GM19099 (cell line): Measurements from ENCODE around the gene FBLN2.

Source experiments
- POLR2A ChIP-seq: IDR thresholded peaks from 3 replicates; pipeline ENCODE4 v1.6.1; 2011; ENCODE audit warnings: low read depth; ENCODE audit not compliant: insufficient read length; ENCODE audit errors: extremely low read depth

FBLN2 gene

DNA sequence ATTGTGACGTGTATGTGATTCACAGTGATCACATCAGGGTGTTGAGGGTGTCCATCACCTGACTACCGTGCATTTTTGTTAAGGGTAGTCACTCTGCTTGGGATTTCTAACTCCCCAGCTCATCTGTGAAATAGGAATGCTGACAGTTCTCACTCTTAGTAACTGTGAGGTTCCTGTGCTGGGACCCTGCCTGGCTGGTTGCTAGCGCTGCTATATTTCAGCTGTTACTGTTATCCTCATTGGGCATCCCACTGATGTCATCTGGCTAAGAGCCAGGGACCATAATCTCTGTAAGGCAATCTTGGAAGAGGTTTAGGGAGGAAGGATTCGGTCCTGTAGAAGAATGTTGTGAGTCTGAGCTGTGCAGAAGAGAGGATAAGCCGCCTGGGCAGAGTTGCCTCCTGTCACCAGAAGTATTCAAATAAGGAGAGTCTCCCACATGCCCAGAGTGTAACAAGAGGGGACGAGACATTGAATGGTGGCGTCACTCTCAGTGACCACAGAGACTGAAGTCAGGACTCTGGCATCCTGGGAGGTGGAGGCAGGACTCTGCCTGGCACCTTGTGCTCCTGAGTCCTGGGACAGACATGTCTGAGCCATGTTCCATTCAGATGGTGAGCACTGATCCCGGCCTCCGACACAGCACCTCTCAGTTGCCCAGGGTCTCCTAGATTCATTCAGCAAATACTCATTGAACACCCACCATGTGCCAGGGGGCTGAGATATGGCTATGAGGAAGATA lies 52.2 kb downstream of the FBLN2 start:
- no peak for TF ChIP-seq POLR2A

DNA sequence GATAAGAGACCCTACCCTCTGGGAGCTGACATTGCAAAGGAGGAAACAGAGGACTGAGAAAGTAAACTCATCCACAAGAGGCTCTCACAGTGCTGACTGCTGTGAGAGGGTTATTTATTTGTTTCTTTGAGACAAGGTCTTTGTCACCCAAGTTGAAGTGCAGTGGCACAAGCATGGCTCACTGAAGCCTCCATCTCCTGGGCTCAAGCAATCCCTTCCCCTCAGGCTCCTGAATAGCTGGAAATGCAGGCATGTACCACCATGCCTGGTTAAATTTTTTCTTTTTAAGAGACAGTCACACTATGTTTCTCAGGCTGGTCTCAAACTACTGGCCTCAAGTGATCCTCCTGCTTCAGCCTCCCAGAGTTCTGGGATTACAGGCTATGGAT lies 52.8 kb downstream of the FBLN2 start:
- no peak for TF ChIP-seq POLR2A

DNA sequence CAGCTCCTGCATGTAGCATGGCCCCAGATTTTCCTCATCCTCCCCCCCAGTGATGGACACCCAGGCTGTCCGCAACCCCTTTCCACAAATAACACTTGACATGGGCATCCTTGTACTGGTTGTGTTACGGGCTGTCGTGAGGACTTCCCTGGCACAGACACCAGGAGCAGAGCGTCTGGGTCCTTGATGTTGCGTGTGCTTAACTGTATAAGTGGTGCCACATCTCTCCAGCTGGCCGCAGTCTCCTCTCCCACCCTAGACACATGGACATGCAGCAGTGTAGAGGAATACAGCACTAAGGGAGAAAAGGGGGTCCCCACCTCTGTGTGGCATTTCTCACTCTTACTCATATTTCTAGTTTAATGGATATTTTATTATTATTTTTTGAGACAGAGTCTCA lies 56.6 kb downstream of the FBLN2 start:
- TF ChIP-seq POLR2A = no peak

DNA sequence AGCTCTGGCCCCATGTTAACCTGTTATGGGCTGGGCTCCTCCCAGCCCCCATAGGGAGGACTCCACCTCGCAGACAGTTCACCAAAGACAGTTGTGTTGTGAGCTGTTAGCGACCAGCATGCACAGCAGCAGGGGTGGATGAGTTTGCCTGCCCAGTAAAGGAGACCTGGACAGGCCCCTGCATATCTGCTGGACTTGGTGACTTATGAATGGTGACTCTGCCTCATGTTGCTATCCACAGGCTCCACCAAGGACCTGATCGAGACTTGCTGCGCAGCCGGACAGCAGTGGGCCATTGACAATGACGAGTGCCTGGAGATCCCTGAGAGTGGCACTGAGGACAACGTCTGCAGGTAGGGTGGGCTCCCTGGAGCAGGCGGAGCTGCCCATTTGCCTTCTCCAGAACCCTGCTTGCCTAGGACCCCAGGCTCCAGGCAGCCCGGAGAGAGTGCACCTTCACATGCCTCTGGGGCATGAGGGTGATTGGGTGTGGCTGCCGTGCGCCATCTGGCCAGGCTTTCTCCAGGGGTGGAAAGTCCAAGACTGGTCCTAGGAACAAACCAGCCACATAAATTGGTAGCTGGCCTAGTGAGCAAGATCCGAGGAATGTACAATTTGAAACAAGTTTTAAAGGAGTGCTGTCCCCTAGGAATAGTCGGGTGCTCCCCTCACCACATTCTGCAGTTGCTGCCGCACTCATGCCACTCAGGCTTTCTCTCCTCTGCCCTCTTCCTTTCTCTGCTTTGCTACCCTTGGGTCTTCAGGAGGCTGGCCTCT lies 59.1 kb downstream of the FBLN2 start:
- TF ChIP-seq POLR2A = no peak

DNA sequence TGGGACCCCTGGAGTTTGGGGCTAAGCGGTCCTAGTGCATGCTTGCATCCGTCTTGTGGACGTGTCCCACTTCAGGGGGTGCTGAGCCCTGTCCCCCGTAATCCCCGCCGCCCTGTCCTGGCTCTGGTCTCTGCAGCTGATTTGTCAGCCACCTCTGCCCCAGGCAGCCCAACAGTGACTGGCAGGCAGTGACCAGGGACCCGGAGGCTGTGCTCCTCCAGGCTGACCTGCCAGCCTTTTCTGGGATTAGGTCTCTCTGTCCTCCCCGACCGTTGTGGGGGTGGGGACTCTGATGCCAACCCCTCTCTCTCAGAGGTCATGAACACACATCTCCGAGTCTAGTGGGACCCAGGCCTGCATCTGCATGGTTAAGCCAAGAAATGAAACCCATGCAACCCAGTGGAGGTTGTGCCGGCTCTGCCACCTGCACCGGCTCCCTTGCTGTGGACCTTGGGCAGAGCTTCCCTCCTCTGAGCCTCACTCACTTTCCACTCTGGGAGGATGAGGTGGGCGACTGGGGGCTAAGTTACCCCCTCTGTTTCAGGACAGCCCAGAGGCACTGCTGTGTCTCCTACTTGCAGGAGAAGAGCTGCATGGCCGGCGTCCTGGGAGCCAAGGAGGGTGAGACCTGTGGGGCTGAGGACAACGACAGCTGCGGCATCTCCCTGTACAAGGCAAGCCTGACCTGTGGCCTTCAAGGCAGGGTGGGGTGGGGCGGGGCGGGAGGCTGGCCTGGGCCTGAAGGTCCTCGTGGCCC lies 60.2 kb downstream of the FBLN2 start:
- TF ChIP-seq POLR2A = no peak

DNA sequence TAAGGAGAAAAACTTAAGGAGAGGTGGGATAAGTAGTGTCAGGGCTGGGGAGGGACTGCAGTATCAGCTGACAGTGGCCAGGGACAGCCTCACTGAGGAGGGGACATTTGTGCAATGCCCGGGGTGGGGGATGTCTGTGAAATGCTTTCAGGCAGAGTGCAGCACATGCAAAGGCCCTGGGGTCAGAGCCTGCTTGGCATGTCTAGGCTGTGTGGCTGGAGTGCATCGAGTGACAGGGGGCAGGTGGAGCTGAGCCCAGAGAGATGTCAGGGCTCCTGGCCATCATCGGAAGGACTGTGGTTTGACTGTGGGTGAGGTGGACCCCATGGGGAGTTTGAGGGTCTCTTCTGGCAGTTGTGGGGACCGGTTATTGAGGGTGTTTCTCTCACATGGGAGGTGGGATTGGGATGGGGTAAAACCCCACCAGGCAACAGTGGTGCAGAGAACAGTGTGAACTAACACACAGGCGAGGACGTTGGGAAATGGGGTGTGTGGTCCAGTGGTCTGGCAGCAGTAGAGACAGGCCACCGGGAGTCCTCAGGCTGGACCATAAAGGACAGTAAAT lies 61.2 kb downstream of the FBLN2 start:
- TF ChIP-seq POLR2A = no peak

DNA sequence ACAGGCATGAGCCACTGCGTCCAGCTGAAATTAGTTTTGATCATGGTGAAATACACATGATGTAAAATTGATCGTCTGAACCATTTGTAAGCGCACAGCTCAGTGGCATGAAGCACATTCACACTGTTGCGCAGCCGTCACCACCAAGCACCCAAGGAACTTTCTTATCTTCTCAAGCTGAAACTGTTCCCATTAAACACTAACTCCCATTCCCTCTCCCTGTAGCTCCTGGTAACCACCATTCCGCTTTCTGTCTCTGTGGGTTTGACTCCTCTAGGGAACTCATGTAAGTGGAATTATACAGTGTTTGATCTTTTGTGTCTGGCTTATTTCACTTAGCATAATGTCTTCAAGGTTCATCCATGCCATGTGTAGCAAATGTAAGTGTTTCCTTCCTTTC lies 62.3 kb downstream of the FBLN2 start:
- TF ChIP-seq POLR2A = no peak

DNA sequence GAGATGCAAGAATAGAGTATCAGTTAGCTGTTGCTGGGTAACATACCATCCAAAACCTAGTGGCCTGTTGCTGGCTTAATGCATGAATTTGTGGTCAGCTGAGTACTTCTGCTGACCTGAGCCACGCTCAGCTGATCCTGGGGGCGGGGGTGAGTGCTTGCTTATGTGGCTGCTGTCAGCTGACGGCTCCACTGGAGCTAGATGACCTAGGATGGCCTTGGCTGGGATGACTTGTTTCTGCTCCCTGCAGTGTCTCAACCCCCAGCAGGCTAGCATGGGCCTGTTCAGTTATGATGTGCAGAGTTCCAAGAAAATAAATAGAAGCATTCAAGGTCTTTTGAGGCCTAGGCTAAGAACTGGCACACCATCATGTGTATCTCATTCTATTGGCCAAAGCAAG lies 63.9 kb downstream of the FBLN2 start:
- no peak for TF ChIP-seq POLR2A

DNA sequence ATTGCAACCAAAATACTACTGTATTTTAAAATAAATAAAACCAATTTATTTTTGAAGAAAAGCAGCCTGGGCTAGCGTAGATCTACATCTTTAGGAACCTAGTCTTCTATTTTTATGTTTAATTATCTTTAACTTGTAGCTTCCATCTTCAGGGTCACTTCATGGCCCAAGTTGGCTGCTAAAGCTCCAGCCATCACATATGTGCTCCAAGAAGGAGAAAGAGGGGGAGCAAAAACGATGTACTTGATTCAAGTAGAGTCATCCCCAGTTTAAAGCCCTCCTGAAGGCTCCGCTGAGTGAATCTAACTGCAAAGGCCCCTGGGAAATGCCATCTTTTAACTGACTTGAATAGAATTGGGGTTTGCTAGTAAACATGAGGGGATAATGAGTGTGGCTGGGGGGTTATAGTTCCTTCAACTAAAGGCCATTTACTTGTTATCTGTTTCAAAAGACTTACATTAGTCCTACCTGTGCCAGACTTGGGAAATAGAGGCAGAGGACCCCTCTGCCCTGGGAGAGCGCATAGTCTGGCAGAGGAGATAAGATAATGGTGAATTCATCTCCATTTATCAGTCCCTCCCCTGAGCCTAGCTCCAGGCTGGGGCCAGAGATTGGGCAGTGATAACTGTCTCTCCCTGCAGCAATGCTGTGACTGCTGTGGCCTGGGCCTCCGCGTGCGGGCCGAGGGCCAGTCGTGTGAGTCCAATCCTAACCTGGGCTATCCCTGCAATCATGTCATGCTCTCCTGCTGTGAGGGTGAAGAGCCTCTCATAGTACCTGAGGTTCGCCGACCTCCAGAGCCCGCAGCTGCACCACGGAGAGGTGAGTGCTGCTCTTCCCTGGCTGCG lies 64.6 kb downstream of the FBLN2 start:
- no peak for TF ChIP-seq POLR2A

DNA sequence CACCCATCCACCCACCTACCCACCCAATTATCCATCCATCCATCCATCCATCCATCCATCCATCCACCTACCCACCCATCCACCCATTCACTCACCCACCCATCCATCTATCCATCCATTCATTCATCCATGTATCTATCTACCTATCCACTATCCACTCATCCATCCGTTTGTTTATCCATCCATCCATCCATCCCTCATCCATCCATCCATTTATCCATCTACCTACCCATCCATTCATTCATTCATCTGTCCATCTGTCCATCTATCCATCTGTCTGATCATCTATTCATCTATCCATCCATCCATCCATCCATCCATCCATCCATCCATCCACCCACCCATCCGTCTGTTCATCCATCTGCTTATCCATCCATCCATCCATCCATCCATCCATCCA lies 65.7 kb downstream of the FBLN2 start:
- TF ChIP-seq POLR2A = no peak

DNA sequence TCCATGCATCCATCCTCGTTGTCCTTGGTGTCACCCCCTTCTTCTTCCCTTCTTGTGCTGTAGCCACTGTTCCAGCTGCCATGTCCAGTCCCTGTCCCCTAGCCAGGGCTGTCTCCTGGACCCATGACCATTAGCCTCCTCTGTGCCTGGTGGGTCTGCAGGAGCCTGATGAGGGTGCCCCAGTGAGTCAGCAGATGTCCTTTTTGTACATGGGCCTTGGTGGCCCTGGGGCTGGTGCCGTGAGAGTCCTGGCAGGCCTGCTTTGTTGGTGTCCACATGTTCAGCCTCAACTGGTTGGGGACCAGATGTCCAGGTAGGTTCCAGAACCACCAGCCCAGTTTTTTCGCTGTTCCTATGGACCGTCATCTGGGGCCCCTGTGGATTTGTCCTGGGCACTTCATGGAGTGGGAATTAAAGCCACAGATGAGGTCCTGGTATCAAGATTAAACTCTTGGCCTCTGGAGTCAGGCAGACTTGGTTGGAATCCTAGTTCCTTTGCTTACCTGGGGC lies 66.1 kb downstream of the FBLN2 start:
- TF ChIP-seq POLR2A = no peak

DNA sequence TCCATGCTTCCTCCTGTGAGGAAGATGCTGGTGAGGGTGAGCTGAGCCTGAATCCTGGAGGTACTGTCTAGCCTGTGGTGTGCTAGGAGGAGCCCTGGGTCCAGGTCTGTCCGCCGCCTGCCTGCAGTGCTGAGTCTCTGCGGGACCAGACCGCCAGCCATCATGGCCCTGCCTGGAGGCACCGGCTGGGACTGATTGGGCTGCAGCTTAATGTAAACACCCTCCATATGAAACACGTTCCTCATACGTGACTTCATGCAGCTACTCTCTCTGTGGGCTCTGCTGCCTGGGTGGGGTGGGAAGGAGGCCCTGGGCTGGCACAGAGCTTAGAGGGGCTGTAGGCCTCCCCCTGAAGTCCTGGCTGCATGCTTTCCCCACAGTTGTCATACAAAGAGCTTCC lies 67.4 kb downstream of the FBLN2 start:
- no peak for TF ChIP-seq POLR2A

DNA sequence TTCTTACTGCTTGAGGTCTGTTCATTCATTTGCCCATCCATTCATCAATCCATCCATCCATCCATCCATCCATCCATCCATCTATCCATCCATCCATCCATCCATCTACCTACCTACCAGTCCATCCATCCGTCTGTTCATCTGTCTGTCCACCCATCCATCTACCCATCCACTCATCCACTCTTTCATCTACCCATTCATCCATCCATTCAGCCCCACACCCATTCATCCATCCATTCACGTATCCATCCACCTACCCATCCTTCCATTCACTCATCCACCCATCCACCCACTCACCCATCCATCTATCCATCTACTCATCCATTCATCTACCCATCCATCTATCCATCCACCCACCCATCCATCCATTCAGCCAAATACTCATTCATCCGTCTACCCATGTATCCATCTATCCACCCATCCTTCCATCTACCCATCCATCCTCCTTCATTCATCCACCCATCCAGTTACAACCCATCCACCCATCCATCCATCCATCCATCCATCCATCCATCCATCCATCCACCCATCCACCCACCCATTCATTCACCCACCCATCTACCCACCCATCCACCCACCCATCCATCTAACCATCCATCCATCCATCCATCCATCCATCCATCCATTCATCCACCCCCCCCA lies 68.3 kb downstream of the FBLN2 start:
- no peak for TF ChIP-seq POLR2A

DNA sequence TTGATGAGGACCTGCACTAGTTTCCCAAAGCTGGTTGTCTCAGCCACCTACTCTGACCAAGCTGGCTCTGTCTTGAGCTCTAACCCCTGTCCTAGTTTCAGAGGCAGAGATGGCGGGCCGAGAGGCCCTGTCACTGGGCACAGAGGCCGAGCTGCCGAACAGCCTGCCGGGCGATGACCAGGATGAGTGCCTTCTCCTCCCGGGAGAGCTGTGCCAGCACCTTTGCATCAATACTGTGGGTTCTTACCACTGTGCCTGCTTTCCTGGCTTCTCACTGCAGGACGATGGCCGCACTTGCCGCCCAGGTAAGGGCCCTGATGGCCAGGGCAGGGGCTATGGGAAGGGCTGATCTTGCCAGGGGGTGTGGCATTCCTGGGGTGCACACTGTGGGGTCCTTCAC lies 69.1 kb downstream of the FBLN2 start:
- TF ChIP-seq POLR2A = no peak

DNA sequence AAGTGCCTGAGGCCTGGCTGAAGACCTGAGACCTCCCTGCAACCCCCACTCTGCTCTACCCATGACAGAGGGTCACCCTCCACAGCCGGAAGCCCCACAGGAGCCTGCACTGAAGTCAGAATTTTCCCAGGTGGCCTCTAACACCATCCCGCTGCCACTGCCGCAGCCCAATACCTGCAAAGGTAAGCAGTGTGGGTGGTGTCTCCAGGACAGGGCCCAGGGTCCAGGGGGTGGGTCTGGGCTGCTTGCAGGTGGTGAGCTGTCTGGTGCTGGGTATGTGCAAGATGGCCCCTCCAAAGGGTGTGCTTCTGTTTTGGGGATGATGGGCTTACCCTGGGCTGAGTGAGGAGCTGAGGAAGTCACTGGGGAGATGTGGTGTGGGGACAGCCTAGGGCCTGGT lies 69.9 kb downstream of the FBLN2 start:
- no peak for TF ChIP-seq POLR2A
